ENCODE measurements around the gene SHQ1.
"Not testable (repeated sequence)": the region's sequence is repeated elsewhere in the genome, so short reads cannot be mapped to it uniquely, and the experiment has no call there.

Gene SHQ1

DNA sequence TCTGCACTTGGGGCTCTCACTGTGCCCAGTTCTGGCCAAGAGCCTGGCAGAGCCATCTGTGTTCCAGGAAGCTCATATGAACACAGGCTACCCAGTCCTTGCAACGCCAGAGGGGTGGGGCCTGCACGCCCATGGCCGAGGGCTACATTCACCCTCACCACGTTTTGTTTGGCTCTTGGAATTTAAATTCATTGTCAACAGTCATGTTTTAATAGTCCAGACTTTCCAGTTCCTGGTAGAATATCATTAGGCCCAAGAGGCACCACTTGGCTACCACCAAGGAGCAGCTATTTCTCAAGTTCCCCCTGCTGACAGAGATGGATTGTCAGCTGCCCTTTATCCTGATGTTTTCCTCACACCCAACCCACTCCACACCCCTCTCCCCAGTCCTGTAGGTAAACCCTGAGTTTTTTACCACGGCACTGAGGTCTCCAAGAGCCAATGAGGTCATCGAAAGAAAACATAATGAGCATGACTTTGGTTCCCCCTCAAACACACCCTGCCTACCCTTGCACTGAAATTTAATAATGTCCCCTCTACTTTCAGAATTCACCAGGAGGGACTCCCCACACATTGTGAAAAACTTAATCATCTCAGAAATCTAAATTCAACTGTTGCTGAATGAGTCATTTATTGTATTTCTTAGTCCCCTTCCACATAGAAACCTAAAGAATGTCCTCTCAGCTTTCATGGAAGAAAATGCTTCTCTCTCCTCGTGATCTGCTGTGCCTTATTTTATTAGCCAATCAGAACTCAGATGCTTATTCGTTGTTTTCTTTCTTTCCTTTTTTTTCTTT, 125.1 kb downstream of the SHQ1 start:
- in situ Hi-C loops (cut with MboI; ENCODE audit: low sequenced_read_pairs): no loop called here

GRCh38 chr3:72721683-72722381, 126.4 kb downstream of the SHQ1 start:
- in situ Hi-C loops (cut with MboI; ENCODE audit: low sequenced_read_pairs): no loop called here

DNA sequence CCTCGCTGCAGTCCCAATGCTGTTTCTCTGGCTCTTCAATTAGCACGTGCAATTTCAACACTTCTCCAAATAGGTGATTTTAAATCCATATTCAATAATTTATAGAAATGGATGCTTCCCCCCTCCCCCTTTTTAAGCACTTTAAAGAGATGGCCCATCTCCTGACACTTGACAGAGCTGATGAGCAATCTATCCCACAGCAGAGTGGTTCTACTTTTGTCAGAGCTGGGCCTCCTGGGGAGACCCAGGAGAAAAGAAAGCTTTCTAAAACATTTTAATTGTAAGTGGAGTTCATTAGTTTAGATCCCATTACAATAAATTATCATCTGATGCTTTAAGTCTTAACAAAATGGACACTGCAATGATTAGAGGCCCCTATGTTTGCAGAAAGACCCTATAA, 127.7 kb downstream of the SHQ1 start:
- in situ Hi-C loops (cut with MboI; ENCODE audit: low sequenced_read_pairs): no loop called here

DNA sequence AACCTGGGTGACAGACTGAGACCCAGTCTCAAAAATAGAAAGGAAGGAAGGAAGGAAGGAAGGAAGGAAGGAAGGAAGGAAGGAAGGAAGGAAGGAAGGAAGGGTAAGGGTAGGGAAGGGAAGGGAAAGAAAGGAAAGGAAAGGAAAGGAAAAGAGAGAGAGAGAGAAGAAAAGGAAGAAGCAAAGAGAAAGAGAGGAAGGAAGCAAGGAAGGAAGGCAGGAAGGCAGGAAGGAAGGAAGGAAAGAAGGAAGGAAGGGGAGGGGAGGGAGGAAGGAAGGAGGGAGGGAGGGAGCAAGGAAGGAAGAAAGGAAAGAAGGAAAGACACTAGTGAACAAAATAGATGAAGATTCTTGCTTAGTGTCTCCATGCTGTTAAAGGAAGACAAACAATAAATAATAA, 129.1 kb downstream of the SHQ1 start:
- in situ Hi-C loops (cut with MboI; ENCODE audit: low sequenced_read_pairs): no loop called here

DNA sequence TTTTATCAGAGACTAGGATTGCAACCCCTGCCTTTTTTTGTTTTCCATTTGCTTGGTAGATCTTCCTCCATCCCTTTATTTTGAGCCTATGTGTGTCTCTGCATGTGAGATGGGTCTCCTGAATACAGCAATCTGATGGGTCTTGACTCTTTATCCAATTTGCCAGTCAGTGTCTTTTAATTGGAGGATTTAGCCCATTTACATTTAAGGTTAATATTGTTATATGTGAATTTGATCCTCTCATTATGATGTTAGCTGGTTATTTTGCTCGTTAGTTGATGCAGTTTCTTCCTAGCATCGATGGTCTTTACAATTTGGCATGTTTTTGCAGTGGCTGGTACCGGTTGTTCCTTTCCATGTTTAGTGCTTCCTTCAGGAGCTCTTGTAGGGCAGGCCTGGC, 134.1 kb downstream of the SHQ1 start:
- in situ Hi-C loops (cut with MboI; ENCODE audit: low sequenced_read_pairs): not testable (repeated sequence)

- in situ Hi-C loops (cut with MboI; ENCODE audit: low sequenced_read_pairs): not testable (repeated sequence)
Measured at GRCh38 chr3:72710471-72710870, 137.8 kb downstream of the SHQ1 start.

- in situ Hi-C loops (cut with MboI; ENCODE audit: low sequenced_read_pairs): no loop called here
Measured at GRCh38 chr3:72708441-72708840, 139.8 kb downstream of the SHQ1 start.

DNA sequence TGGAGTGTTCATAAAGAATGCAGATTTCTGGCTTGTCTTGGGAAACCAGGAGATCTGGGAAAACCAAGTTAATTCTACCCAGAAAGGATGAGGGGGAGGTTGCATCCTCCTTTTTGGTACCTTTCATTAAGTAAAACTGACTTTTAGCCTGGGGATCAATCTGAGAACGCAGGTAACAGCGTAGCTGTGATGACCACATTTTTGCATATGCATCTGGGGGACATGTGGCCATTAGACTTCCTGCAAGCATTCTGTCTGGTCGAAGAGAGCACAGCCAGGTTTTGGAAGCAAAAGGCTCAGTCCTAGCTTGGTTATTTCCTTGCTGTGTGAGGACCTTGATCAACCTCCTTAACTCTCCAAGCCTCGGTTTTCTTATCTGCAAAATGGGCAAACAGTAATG, 145.2 kb downstream of the SHQ1 start:
- in situ Hi-C loops (cut with MboI; ENCODE audit: low sequenced_read_pairs): no loop called here

GRCh38 chr3:72702390-72702789, 145.9 kb downstream of the SHQ1 start:
- in situ Hi-C loops (cut with MboI; ENCODE audit: low sequenced_read_pairs): no loop called here

DNA sequence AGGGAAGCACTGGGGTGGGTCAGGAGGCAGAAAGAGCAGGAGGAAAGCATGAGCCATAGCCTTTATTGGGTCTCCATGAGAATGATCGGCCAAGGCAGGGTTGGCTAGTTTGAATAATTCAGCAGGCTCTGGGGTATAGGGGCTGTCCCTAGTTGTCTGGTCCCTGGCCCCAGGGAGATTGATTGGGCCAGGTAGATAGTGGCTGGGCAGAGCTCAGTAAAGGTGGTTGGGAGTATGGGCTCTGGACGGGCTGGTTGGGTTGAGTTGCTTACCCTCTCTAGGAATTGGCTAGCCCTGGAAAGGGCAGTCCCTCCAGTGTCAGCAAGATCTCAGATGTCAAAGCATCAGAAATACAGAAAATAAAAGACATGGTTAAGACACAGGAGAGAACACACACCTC, 148.1 kb downstream of the SHQ1 start:
- in situ Hi-C loops (cut with MboI; ENCODE audit: low sequenced_read_pairs): no loop called here

- in situ Hi-C loops (cut with MboI; ENCODE audit: low sequenced_read_pairs): no loop called here
Measured at GRCh38 chr3:72699631-72700030, 148.6 kb downstream of the SHQ1 start.

All from HL-60/S4 treated with phorbol 12-myristate 13-acetate at 8.2 ng/mL for 4 days and 3 days (cell line).